RWPE2 (cell line): Measurements from ENCODE around the gene KLK11.

Experiments
- ATAC-seq: fragments of 200-7000 bp; cut with Tn5 transposase; 3 replicates; pipeline ENCODE4 v1.9.1; 2021; ENCODE audit warnings: low read depth
- DNase-seq: peaks from one replicate; pipeline ENCODE4 v3.0.0-alpha.2; 2020; ENCODE audit warnings: low spot score
- H3K27ac ChIP-seq: fragments of 450-650 bp; 2 replicates; pipeline ENCODE4 v1.5.1; 2017; ENCODE audit warnings: mild to moderate bottlenecking; ENCODE audit not compliant: poor library complexity, severe bottlenecking
- H3K27me3 ChIP-seq: fragments of 250-450 bp; sonication (Bioruptor Pico); 2 replicates; pipeline ENCODE4 v1.5.1; 2021; ENCODE audit warnings: mild to moderate bottlenecking, moderate library complexity; ENCODE audit not compliant: insufficient read depth, poor library complexity, severe bottlenecking
- H3K36me3 ChIP-seq: fragments of 250-450 bp; sonication (Bioruptor Pico); 2 replicates; pipeline ENCODE4 v1.5.1; 2020; ENCODE audit warnings: low read depth, mild to moderate bottlenecking, moderate library complexity
- H3K4me1 ChIP-seq: fragments of 250-450 bp; sonication (Bioruptor Pico); 2 replicates; pipeline ENCODE4 v1.5.1; 2021; ENCODE audit warnings: mild to moderate bottlenecking, moderate library complexity; ENCODE audit not compliant: insufficient read depth, poor library complexity, severe bottlenecking
- H3K4me3 ChIP-seq: fragments of 250-450 bp; sonication (Bioruptor Pico); 2 replicates; pipeline ENCODE4 v1.5.1; 2021; ENCODE audit warnings: mild to moderate bottlenecking, moderate library complexity; ENCODE audit not compliant: severe bottlenecking
- H3K9me3 ChIP-seq: fragments of 250-450 bp; sonication (Bioruptor Pico); 2 replicates; pipeline ENCODE4 v1.5.1; 2021; ENCODE audit warnings: mild to moderate bottlenecking, moderate library complexity; ENCODE audit not compliant: severe bottlenecking
- TF ChIP-seq, protein P1 (sequence below): fragments of 450-650 bp; IDR thresholded peaks from one replicate; pipeline ENCODE4 v1.5.1; 2017; ENCODE audit warnings: mild to moderate bottlenecking, moderate library complexity; ENCODE audit not compliant: poor library complexity, severe bottlenecking

KLK11 gene

DNA sequence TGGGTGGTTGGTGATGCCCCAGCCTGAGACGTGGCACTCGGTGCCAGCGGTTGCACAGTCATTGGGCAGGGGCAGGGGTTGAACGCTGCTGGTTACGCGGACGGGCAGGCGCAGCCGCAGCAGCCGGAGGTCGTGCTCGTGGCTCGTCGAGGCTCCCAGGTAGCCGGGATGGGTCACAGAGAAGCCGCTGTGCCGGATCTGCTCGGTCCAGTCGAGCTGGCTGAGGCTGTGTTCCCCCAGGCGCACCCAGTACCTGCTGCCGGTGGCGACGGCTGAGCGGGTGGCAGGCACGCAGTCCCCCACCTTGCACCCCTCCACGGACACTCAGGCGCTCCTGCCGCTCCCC lies 5.4 kb upstream of the KLK11 start:
- Histone ChIP-seq H3K4me3 (no peak overlapping the region), H3K36me3 (no peaks in the 10 kb centered on the region), H3K27ac (no peak overlapping the region), H3K4me1 (no peaks in the 10 kb centered on the region), H3K27me3 (no peaks in the 10 kb centered on the region), H3K9me3 (no peaks in the 10 kb centered on the region)
- TF ChIP-seq, protein P1, sequence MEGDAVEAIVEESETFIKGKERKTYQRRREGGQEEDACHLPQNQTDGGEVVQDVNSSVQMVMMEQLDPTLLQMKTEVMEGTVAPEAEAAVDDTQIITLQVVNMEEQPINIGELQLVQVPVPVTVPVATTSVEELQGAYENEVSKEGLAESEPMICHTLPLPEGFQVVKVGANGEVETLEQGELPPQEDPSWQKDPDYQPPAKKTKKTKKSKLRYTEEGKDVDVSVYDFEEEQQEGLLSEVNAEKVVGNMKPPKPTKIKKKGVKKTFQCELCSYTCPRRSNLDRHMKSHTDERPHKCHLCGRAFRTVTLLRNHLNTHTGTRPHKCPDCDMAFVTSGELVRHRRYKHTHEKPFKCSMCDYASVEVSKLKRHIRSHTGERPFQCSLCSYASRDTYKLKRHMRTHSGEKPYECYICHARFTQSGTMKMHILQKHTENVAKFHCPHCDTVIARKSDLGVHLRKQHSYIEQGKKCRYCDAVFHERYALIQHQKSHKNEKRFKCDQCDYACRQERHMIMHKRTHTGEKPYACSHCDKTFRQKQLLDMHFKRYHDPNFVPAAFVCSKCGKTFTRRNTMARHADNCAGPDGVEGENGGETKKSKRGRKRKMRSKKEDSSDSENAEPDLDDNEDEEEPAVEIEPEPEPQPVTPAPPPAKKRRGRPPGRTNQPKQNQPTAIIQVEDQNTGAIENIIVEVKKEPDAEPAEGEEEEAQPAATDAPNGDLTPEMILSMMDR: no peak
- no peak for ATAC-seq
- no peak for DNase-seq

DNA sequence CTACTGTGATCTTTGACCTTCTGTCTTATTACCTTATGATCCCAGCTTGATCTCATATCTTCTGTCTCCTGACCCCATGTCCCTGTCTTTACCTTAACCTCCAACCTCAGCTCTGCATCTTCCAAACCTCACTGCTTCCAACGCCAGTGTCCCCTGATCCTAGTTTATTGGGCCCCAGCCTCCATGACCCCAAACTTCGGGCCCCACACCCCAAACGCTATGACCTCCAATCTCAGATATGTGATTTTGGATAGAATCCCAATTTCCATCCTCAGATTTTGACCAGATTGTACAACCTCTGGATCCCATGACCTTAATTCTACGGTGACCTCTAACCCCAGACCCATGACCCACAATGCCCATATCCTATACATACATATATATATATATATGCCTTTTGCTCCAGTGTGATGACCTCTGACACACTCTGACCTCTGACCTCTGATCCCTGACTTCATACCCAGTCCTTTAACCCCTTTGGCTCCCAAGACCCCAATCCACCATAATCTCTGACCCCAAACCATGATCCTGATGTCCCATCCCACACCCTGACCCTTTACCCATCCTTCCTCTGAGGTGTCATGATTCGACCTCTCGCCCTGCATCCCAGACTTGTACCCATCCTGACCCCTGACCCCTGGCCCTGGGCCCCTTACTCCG lies 4.9 kb upstream of the KLK11 start:
- no peak for ATAC-seq
- DNase-seq: no peak
- H3K9me3 ChIP-seq: no peaks in the 10 kb centered on the region
- no peaks in the 10 kb centered on the region for H3K27me3 ChIP-seq
- H3K27ac ChIP-seq: no peak overlapping the region
- no peaks in the 10 kb centered on the region for H3K36me3 ChIP-seq
- H3K4me3 ChIP-seq: no peak overlapping the region
- TF ChIP-seq, protein P1: no peak
- no peaks in the 10 kb centered on the region for H3K4me1 ChIP-seq

- Histone ChIP-seq H3K27ac (no peak overlapping the region), H3K27me3 (no peaks in the 10 kb centered on the region), H3K4me3 (no peak overlapping the region), H3K9me3 (no peaks in the 10 kb centered on the region), H3K4me1 (no peaks in the 10 kb centered on the region), H3K36me3 (no peaks in the 10 kb centered on the region)
- no peak for ATAC-seq
- no peak for DNase-seq
- TF ChIP-seq, protein P1: no peak
These were observed 4.2 kb upstream of the KLK11 start for GRCh38 chr19:51030631-51031030.

DNA sequence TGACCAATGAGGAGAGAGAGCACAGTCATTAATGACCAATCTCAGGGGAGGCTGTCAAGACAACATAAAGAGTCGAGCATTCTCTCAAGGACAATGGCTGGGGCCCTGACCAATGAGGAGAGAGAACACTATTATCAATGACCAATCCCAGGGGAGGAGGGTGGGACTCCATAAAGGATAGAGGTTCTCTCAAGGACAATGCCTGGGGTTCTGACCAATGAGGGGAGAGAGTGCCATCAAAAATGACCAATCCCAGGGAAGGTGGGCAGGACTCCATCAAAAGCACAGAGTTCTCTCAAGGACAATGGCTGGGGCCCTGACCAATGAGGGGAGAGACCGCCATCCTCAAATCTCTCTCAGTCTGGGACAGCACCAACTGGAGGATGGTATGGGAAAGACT lies 3.3 kb upstream of the KLK11 start:
- Histone ChIP-seq H3K27me3 (peaks cover 3% of the 10 kb centered on the region), H3K9me3 (no peaks in the 10 kb centered on the region), H3K27ac (no peak overlapping the region), H3K36me3 (no peaks in the 10 kb centered on the region), H3K4me3 (no peak overlapping the region), H3K4me1 (no peaks in the 10 kb centered on the region)
- TF ChIP-seq, protein P1: no peak
- DNase-seq: no peak
- no peak for ATAC-seq

DNA sequence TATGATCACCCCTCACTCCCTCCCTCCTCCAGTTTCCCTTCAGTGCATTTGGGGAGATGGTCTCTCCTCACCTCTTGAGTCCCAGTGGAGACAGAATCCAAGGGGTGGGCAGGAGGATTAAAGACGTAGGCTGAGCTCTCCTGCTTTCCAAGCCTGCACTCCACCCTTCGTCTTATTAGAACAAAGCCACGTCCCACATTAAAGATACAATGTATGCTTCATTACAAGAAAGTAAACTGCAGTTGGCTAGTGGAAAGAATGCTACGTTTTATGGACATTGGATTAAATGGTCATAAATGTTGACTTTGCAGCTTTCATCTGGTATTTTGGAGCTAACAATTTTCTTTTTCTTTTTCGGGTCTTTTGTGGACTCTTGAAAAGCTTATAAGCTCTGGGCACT lies 1.5 kb upstream of the KLK11 start:
- H3K9me3 ChIP-seq: no peaks in the 10 kb centered on the region
- H3K4me3 ChIP-seq: no peak overlapping the region
- peaks cover 3% of the 10 kb centered on the region for H3K27me3 ChIP-seq

More for the DNA sequence above, 1.5 kb upstream of the KLK11 start:
- ATAC-seq (no peak), DNase-seq (no peak)
- TF ChIP-seq, protein P1: no peak
- Histone ChIP-seq H3K27ac (no peak overlapping the region), H3K36me3 (no peaks in the 10 kb centered on the region), H3K4me1 (no peaks in the 10 kb centered on the region)
